Ammon's horn (tissue), 1 donor: ENCODE data around the gene KAT8.
"Not testable (repeated sequence)": the region's sequence is repeated elsewhere in the genome, so short reads cannot be mapped to it uniquely, and the experiment has no call there.

Source experiments
- DNase-seq: peaks from one replicate; pipeline ENCODE4 v3.0.0-alpha.2; 2016; ENCODE audit warnings: low spot score

The KAT8 gene

DNA sequence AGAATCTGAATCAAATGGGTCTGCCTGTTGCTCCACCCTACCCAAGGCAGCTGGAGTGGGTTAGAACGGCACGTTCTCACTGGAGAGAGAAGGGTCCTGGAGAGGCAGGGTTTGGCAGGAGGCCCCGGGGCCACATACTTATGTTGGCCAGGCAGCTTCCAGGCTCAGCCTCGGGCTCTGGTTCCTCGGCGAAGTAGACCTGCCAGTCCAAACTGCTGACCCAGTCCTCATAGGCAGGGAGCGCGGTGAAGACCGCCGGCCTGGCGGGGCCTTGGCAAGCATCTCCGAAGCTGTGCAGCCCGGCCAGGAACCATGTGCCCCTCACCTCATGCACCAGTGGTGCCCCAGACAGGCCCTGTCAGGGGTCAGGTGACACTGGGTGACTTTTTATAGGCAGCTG, 33.5 kb upstream of the KAT8 start:
- no peak for DNase-seq

- DNase-seq = no peak
These were observed 32.7 kb upstream of the KAT8 start for GRCh38 chr16:31084584-31085302.

DNA sequence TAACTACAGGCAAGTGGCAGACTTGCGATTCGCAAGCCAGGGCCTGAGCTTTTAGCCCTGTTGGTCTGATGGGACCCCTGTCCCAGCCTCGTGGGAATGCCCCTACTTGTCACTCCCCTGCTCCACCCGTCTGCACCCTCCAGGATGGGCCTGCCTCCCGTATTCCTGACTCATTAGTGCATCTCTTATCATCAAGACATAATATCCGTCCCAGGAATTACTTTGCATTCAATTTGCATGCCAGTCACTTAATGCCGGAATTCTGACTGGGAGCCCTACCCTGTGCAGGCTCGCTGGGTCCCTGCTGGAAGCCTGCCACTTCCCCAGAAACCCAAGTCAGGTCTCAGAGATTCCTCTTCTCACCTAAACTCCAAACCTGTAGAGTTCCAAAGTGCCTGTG, 32.1 kb upstream of the KAT8 start:
- no peak for DNase-seq

DNA sequence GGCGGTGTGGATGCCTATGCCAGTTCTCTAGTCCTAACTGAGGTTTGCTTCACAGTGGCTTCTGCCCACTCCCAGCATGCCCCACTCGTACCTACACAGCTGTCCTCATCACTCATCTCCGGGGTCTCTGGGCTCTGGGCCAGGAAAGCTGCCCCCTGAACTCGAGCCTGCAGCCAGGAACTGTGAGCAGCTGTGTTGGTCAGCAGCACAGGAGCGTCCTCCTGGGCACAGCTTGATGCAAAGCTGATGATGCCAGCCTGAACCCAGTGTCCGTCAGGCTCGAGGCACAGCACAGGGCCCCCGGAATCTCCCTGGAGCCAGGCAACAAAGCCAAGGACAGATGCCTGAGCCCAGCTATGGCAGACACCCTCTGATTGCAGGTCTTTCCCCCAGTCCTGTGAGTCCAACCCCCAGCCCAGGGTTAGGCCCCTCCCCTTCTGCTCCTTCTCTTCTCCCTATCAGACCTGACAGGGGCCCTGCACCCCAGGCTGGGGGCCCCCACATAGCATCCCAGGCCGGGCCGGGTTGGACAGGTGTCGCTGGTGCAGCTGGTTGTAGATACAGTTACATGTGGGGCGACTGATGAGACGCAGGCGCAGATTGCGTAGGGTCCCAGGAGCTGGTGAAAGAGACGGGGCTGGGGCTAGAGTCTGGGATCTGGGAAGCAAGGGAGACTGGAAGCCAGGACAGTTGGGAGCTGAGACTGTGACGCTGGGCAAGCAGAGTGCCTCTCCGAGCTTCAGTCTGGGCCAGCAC, 31.4 kb upstream of the KAT8 start:
- no peak for DNase-seq

GRCh38 chr16:31086629-31086906, 30.9 kb upstream of the KAT8 start:
- DNase-seq = no peak

GRCh38 chr16:31087481-31087880, 30.0 kb upstream of the KAT8 start:
- no peak for DNase-seq

- no peak for DNase-seq
These were observed 29.5 kb upstream of the KAT8 start for GRCh38 chr16:31087971-31088370.

DNA sequence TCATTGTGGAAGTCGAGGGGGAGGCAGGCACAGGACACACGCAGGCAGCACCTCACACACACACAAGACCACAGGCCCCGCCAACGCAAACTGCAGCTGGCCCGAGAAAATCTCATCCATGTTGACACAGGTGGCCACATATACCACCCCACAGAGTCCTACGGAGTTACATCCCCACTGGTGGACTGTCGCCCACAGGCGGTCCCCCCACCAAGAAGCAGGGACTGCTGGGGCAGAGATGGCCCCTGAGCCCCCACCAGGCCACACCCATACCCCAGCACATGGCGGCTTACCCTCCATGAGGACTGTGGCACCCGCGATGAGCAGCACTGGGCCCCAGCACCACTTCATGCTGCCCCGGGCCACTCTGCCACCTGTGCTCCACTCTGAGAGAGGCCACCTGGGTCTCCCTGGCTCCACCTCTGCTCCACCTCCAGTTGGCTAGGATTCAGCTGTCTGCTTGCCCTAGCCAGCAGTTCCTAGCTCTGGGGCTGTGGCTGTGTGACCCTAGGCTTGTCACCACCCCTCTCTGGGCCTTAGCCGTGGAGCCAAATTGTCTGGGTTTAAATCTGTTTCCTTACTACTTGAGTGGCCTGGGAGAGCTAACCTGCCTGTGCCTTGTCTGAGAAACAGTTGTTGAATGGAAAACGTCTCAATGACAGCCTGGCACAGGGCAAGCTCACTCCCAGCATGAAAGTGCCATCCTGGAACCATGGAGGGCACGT, 28.8 kb upstream of the KAT8 start, which contains the start of gene PRSS53:
PRSS53 (minus strand) TSS at position 485 of the 725 bp plus-strand sequence; CDS start at position 351, 134 bp downstream.
- no peak for DNase-seq

GRCh38 chr16:31089199-31089598, 28.3 kb upstream of the KAT8 start:
- DNase-seq = no peak

GRCh38 chr16:31090540-31090939, 26.9 kb upstream of the KAT8 start:
- DNase-seq = no peak

- peak; percentile 42 for DNase-seq
These were observed 25.1 kb upstream of the KAT8 start for GRCh38 chr16:31092330-31092729.

- peak; percentile 66 for DNase-seq
These were observed 24.2 kb upstream of the KAT8 start for GRCh38 chr16:31093132-31093703.

DNA sequence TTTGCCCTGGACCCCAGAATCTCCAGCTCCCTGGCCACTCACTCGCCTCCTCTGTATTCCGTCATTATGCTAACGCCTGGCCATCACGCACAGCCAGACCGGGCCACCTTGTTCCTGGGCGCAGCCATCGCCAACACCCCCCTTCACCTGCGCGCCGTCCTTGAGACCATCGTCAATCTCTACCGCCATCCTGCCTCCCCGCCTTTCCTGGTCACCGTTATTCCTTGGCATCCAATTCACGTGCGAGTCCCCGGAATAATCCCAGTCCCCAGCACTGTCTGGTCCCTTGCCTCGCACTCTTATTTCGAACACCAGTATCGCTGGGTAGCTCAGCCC, 23.4 kb upstream of the KAT8 start:
- no peak for DNase-seq

DNA sequence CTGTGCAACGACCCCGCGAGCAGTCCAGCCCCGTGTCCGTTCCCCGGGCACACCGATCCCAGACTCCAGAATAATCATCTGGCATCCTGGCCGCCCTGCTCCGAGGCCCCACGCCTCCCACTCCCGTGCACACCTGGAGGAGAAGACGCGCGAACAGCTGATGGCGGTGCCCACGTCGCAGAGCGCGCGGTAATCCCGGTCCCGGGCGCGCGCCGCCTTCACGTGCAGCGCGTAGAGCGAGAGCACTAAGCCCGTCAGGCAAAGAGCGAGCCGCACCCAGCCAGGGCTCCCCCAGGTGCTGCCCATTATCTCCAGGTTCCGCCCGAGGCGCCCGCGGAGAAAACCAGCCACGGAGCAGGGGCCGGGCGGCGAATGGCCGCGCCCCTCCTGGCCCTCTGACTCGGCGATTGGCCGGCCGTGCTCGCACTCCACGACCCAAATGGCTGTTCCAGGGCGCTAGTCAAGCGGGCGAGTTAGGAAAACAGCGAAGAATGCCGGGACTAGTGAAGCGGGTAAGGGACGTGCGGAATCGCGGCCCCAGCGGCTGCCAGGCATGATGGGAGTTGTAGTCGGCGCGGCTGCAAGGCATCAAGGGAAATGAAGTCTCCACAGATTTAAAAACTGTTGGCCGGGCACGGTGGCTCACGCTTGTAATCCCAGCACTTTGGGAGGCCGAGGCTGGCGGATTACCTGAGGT, 22.9 kb upstream of the KAT8 start, which contains the start of gene VKORC1:
VKORC1 (minus strand) TSS at position 374 of the 697 bp plus-strand sequence; CDS start at position 306, 68 bp downstream.
- peak; percentile 97 for DNase-seq

GRCh38 chr16:31099860-31100638, 17.4 kb upstream of the KAT8 start:
- no peak for DNase-seq

DNA sequence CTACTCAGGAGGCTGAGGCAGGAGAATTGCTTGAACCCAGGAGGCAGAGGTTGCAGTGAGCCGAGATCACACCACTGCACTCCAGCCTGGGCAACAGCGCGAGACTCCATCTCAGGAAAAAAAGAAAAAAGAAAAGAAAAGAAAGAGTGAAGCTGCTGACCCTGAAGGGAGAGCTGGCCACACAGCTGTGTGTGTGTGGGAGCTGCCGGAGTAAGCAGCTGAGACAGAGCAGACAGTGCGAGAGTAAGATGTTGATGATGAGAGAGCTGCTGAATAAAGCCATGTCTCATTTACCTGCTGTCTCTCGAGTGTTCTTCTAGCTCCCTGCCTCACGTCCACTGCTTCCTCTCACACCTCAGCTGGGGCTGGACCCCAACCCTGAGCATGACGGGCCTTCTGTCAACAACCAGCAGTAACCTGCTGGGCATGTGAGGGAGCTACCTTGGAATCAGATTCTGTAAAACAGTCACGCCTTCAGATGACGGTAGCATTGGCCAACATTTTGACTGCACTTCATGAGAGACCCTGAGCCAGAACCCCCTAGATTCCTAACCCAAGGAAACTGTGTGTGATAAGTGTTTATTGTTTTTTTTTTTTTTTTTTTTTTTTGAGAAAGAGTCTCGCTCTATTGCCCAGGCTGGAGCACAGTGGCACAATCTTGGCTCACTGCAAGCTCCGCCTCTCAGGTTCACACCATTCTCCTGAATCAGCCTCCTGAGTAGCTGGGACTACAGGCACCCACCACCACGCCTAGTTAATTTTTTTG, 16.4 kb upstream of the KAT8 start:
- DNase-seq = not testable (repeated sequence)

DNA sequence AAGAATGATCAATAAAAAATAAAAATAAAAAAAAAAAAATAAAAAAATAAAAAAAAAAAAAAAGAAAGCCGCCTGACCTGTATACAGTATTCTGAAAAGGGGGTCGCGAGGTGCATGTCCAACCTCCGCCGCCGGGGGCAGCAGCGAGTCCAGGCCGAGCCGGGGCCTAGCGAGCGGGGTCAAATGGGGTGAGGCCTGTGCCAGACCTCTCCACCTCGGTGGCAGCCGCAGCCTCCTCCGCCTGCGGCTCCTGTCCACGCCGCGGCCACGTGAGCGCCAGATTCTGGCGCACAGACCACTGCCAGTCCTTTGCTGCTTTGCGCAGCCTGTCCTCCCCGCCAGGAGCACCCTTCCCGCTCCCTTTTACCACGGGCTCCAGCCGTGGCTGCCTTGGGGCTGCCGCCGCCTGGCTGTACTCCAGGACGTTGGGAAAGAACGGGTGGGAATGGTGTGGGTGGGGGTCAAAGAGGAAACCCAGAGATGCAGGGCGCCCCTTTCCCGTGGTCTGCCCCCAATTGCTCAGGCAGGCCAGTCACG, 11.7 kb upstream of the KAT8 start:
- DNase-seq = peak; percentile 85

- DNase-seq = no peak
These were observed 10.7 kb upstream of the KAT8 start for GRCh38 chr16:31106509-31107464.

- no peak for DNase-seq
These were observed 10.0 kb upstream of the KAT8 start for GRCh38 chr16:31107465-31107867.
